ENCODE measurements around the gene RNASE2.
A peak's percentile ranks its signal among the peaks of the same experiment; 100 is the strongest.
"Not testable (repeated sequence)": the region's sequence is repeated elsewhere in the genome, so short reads cannot be mapped to it uniquely, and the experiment has no call there.

Gene RNASE2

DNA sequence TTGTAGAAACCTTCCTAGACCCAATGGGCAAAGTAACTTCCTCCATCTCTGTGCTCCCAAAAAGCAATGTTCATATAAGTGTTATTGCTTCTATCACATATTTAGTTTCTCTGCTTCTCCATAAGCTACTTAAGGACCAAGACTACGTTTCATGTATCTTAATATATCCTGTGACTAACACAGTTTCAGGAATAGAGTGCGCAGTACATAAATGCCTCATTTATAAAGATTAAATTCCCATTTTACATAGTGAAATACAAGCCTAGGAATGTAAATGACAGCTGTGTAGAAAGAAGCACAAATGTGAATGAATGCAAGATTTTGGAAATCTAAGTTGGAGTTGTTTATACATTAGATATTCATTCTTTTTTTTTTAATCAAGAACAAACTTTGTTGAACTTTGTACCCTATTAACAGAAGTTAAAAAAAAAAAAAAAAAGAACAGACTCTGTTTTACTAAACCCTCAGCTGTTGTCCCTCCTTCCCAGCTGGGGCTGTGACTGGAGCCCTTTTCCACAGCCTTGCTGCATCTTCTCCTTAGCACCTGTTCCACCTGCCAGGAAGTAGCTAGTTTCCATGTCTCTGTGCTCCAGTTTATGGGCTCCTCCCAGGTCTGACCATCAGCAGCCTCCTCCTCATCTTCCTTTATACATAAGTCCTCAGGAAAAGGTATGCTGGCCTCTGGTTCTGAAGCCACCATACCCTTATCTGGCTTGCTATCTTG is 27.5 kb downstream of the RNASE2 start:
- Histone ChIP-seq H3K4me3 (ENCODE audit: insufficient read depth, low read length, poor library complexity, severe bottlenecking) (no peak overlapping the region), H3K4me2 (ENCODE audit: low read depth, low read length, poor library complexity, severe bottlenecking) (no peak overlapping the region), H3K27me3 (ENCODE audit: low read length) (no peaks in the 10 kb centered on the region), H2AFZ (ENCODE audit: low read depth, low read length, severe bottlenecking) (no peak overlapping the region), H3K27ac (ENCODE audit: low read depth, low read length) (no peak overlapping the region), H3F3A (ENCODE audit: insufficient read depth) (no peaks in the 10 kb centered on the region), H3K79me2 (ENCODE audit: insufficient read depth, low read length) (no peaks in the 10 kb centered on the region), H3K36me3 (ENCODE audit: low read length) (no peaks in the 10 kb centered on the region), H3K9ac (ENCODE audit: low read length) (no peak overlapping the region), H3K9me2 (replicated peaks; ENCODE audit: insufficient read depth, low read length) (no peaks in the 10 kb centered on the region), H4K20me1 (ENCODE audit: low read depth, low read length) (no peaks in the 10 kb centered on the region), H3K9me3 (ENCODE audit: insufficient read depth, low read length) (no peaks in the 10 kb centered on the region)
- TF ChIP-seq CTCF (IDR thresholded peaks at IDR 0.05; ENCODE audit: insufficient read depth, low read length, poor library complexity, severe bottlenecking), result no peak
- TF ChIP-seq EZH2phosphoT487 (conservative IDR thresholded peaks at IDR 0.05; ENCODE audit: low read length), result no peak

DNA sequence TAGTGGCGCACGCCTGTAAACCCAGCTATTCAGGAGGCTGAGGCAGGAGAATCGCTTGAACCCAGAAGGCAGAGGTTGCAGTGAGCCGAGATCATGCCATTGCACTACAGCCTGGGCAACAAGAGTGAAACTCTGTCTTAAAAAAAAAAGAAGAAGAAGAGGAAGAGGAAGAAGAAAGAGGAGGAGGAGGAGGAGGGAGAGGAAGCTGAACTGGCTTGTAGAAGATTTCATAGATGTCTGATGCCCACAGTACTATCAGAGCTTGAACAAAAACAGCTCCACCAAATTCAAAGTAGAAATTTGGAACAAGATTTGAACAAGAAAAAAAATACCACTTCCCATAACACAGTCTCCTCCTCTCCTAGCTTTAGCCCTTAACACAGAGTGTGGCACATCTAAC is 30.4 kb downstream of the RNASE2 start:
- H3K4me2 ChIP-seq (ENCODE audit: low read depth, low read length, poor library complexity, severe bottlenecking); H3K79me2 ChIP-seq (ENCODE audit: insufficient read depth, low read length); H2AFZ ChIP-seq (ENCODE audit: low read depth, low read length, severe bottlenecking); H4K20me1 ChIP-seq (ENCODE audit: low read depth, low read length); H3K36me3 ChIP-seq (ENCODE audit: low read length); H3K9me3 ChIP-seq (ENCODE audit: insufficient read depth, low read length); H3F3A ChIP-seq (ENCODE audit: insufficient read depth); H3K27ac ChIP-seq (ENCODE audit: low read depth, low read length); H3K9me2 ChIP-seq (replicated peaks; ENCODE audit: insufficient read depth, low read length); H3K27me3 ChIP-seq (ENCODE audit: low read length); H3K9ac ChIP-seq (ENCODE audit: low read length); H3K4me3 ChIP-seq (ENCODE audit: insufficient read depth, low read length, poor library complexity, severe bottlenecking): not testable (repeated sequence)

DNA sequence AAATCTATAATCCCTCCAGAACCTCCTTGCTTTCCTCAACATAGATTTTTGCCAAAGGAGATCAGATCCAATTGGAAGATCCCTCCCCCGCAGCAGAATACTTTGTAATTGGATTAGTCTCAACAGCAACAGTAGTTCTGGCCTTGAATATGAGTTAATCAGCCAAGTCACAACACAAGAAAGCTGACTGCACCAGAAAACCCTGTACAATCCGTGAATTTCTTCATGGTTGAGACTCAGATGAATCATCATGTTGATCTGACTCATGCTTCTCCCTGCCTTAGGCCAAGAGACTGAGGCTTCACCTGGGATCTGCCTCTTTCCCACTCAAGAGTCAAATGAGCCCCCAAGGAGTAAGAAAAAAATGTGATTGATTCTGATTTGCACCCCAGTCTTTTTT is 31.5 kb downstream of the RNASE2 start:
- no peaks in the 10 kb centered on the region for H3K9me2 ChIP-seq (replicated peaks; ENCODE audit: insufficient read depth, low read length)
- H3K27ac ChIP-seq (ENCODE audit: low read depth, low read length), result no peak overlapping the region
- H3F3A ChIP-seq (ENCODE audit: insufficient read depth), result peaks cover 4% of the 10 kb centered on the region; the same call in 1 of the 2 replicates
- H4K20me1 ChIP-seq (ENCODE audit: low read depth, low read length), result no peaks in the 10 kb centered on the region
- H2AFZ ChIP-seq (ENCODE audit: low read depth, low read length, severe bottlenecking), result no peak overlapping the region
- H3K79me2 ChIP-seq (ENCODE audit: insufficient read depth, low read length), result peaks cover 18% of the 10 kb centered on the region
- TF ChIP-seq CTCF (IDR thresholded peaks at IDR 0.05; ENCODE audit: insufficient read depth, low read length, poor library complexity, severe bottlenecking), result no peak
- no peak for TF ChIP-seq EZH2phosphoT487 (conservative IDR thresholded peaks at IDR 0.05; ENCODE audit: low read length)
- no peak overlapping the region for H3K4me3 ChIP-seq (ENCODE audit: insufficient read depth, low read length, poor library complexity, severe bottlenecking)
- H3K36me3 ChIP-seq (ENCODE audit: low read length), result peaks cover 2% of the 10 kb centered on the region; the same call in 1 of the 2 replicates
- no peak overlapping the region for H3K9ac ChIP-seq (ENCODE audit: low read length)
- no peak overlapping the region for H3K4me2 ChIP-seq (ENCODE audit: low read depth, low read length, poor library complexity, severe bottlenecking)
- H3K27me3 ChIP-seq (ENCODE audit: low read length), result no peaks in the 10 kb centered on the region
- H3K9me3 ChIP-seq (ENCODE audit: insufficient read depth, low read length), result no peaks in the 10 kb centered on the region

DNA sequence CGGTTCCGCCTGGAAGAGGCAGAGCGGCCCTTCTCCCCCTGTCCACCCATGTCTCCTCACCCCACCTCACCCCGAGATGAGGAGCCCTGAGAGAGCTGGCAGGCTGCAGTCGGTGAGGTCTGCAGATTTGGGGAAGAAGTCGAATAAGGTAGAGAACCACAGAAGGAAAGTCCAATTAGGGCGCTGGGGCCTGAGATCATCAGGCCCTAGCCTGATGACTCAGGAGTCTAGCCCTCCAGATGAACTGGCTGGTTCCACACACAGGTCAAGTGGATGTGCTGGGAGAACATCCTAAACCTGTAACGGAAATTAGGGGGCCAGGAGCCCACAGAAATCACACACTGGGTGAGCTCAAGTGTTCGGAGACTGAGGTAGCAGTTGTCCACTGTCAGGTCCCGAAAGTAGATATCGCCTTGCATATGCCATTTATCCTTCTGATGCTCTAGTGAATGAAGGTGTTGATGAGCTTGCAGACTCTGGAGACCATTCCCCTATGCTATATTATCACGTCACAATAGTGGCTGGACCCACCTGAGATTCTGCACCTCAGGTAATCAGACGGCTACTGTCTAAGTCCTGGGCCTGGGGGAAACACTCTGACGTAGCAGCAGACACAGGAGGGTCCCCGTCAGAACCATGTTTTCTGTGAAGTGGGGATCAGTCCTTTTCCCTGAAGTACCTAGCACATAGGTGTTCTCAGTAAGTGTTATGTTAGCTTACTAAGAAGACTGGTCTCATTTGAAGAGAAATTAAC is 33.6 kb downstream of the RNASE2 start:
- peak overlapping the region; percentile 86 for H3K4me2 ChIP-seq (ENCODE audit: low read depth, low read length, poor library complexity, severe bottlenecking)
- peak overlapping the region; percentile 60 for H3K27ac ChIP-seq (ENCODE audit: low read depth, low read length)
- H3K36me3 ChIP-seq (ENCODE audit: low read length), result peaks cover 18% of the 10 kb centered on the region
- H3K9me2 ChIP-seq (replicated peaks; ENCODE audit: insufficient read depth, low read length), result no peaks in the 10 kb centered on the region
- TF ChIP-seq EZH2phosphoT487 (conservative IDR thresholded peaks at IDR 0.05; ENCODE audit: low read length), result no peak
- TF ChIP-seq CTCF (IDR thresholded peaks at IDR 0.05; ENCODE audit: insufficient read depth, low read length, poor library complexity, severe bottlenecking), result no peak
- H3K9me3 ChIP-seq (ENCODE audit: insufficient read depth, low read length), result no peaks in the 10 kb centered on the region
- H3K4me3 ChIP-seq (ENCODE audit: insufficient read depth, low read length, poor library complexity, severe bottlenecking), result peak overlapping the region; percentile 45
- H4K20me1 ChIP-seq (ENCODE audit: low read depth, low read length), result no peaks in the 10 kb centered on the region
- H3K9ac ChIP-seq (ENCODE audit: low read length), result peak overlapping the region; percentile 24; the same call in 1 of the 2 replicates
- peaks cover 4% of the 10 kb centered on the region; the same call in 1 of the 2 replicates for H3F3A ChIP-seq (ENCODE audit: insufficient read depth)
- H2AFZ ChIP-seq (ENCODE audit: low read depth, low read length, severe bottlenecking), result peak overlapping the region; percentile 77
- H3K79me2 ChIP-seq (ENCODE audit: insufficient read depth, low read length), result peaks cover 24% of the 10 kb centered on the region
- no peaks in the 10 kb centered on the region for H3K27me3 ChIP-seq (ENCODE audit: low read length)

All from SU-DHL-6 (cell line).